HL-60 (cell line): ENCODE data around the gene LRRK1.

Experiments used
- DNase-seq, 2 experiments: peaks; one replicate each; pipeline ENCODE4 v3.0.0-alpha.2; 2010 to 2020; ENCODE audit warnings: low read depth in 1 of 2, low spot score in 1 of 2
- H3K27ac ChIP-seq: fragments of 250-450 bp; sonication (Bioruptor Pico); replicated peaks from 2 replicates; pipeline ENCODE4 v1.5.1; 2020; ENCODE audit warnings: mild to moderate bottlenecking, moderate library complexity
- H3K27me3 ChIP-seq: fragments of 250-450 bp; sonication (Bioruptor Pico); 2 replicates; pipeline ENCODE4 v1.5.1; 2021; ENCODE audit warnings: mild to moderate bottlenecking, moderate library complexity; ENCODE audit not compliant: insufficient read depth, poor library complexity, severe bottlenecking
- H3K4me3 ChIP-seq: replicated peaks from 2 replicates; pipeline ENCODE4 v1.5.1; 2011; ENCODE audit warnings: mild to moderate bottlenecking, control low read depth, low read length; ENCODE audit not compliant: insufficient read depth
- GABPA ChIP-seq: IDR thresholded peaks from 2 replicates; pipeline ENCODE4 v1.6.1; 2012; ENCODE audit warnings: low read depth
- POLR2AphosphoS5 ChIP-seq: IDR thresholded peaks from 2 replicates; pipeline ENCODE4 v1.6.1; 2012; ENCODE audit warnings: low read depth
- SPI1 ChIP-seq: IDR thresholded peaks from 2 replicates; pipeline ENCODE4 v1.6.1; 2012; ENCODE audit warnings: low read depth, mild to moderate bottlenecking, borderline replicate concordance
- TF ChIP-seq, protein P1 (sequence below): IDR thresholded peaks from one replicate; pipeline ENCODE4 v1.5.1; 2011; ENCODE audit warnings: low read length, control low read depth, inconsistent platforms; ENCODE audit not compliant: insufficient read depth
- TF ChIP-seq, protein P2 (sequence below): IDR thresholded peaks from 2 replicates; pipeline ENCODE4 v1.6.1; 2012; ENCODE audit warnings: low read depth; ENCODE audit not compliant: insufficient replicate concordance

The LRRK1 gene

DNA sequence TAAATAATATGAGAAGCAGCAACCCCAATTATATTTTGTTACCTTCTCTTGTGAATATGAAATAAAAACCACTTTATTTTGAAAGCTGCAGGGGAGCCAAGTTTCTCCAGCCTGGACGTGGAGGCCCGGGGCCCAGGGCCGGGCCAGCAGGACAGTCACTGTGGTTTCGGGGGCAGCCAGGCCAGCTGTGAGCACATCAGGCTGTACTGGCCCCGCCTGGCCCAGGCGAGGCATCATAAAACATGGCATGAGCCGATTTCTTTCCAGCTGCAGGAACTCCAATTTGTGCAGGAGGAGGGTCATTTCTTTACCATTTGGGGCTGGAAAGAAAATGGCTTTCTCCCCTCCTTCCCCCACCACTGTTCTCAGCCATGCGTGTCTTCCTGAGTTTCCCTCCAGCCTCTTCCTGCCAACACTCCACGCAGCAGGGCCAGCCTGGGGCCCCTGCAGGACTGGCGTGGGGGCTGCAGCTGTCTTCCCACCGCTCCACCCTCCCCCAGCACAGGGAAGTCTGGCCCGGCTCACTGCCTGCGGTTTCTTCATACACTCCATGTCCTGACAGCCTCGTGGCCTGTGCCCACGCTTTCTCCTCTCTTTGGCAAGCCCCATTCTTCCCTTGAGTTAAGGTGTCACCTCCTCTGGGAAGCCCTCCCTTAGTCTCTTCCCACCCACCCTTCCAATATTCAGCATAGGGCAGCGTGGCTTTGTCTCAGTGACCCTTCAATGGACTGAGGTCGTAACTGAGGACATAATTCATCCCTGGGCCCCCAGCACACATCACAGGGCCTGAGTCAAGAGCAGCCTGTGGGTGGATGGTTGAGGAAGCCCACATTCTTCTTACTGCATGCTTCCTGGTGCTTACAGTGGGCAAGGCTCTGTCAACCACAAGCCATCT, 196.9 kb downstream of the LRRK1 start:
- Histone ChIP-seq H3K27ac (peak overlapping the region; percentile 59), H3K4me3 (no peak overlapping the region)
- peak in 1 of 2 experiments; percentile 63 for DNase-seq

GRCh38 chr15:101116681-101116976, 197.5 kb downstream of the LRRK1 start:
- Histone ChIP-seq H3K27me3 (no peaks in the 10 kb centered on the region), H3K4me3 (no peak overlapping the region), H3K27ac (peak overlapping the region; percentile 59; the same call in 1 of the 2 replicates)
- no peak for DNase-seq
- TF ChIP-seq POLR2AphosphoS5 (no peak), SPI1 (no peak), GABPA (no peak)
- TF ChIP-seq, protein P1, sequence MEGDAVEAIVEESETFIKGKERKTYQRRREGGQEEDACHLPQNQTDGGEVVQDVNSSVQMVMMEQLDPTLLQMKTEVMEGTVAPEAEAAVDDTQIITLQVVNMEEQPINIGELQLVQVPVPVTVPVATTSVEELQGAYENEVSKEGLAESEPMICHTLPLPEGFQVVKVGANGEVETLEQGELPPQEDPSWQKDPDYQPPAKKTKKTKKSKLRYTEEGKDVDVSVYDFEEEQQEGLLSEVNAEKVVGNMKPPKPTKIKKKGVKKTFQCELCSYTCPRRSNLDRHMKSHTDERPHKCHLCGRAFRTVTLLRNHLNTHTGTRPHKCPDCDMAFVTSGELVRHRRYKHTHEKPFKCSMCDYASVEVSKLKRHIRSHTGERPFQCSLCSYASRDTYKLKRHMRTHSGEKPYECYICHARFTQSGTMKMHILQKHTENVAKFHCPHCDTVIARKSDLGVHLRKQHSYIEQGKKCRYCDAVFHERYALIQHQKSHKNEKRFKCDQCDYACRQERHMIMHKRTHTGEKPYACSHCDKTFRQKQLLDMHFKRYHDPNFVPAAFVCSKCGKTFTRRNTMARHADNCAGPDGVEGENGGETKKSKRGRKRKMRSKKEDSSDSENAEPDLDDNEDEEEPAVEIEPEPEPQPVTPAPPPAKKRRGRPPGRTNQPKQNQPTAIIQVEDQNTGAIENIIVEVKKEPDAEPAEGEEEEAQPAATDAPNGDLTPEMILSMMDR, result no peak

More for the DNA sequence above, 196.9 kb downstream of the LRRK1 start:
- no peaks in the 10 kb centered on the region for H3K27me3 ChIP-seq
- TF ChIP-seq POLR2AphosphoS5 (peak; percentile 58; the same call in 1 of the 2 replicates), GABPA (no peak), SPI1 (peak; percentile 23; the same call in 1 of the 2 replicates)

DNA sequence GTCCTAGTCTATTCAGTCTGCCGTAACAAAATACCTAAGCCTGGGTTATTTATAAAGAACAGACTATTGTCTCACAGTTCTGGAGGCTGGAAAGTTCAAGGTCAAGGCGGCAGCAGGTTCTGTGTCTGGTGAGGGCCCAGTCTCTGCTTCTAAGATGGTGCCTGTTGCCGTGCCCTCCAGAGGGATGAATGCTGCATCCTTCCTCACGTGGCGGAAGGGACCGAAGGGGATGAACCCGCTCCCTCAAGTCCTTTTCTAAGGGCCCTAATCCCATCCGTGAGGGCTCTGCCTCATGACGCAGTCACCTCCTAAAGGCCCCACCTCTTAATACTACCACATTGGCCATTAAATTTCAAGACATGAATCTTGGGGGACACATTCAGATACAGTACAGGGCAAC, 199.0 kb downstream of the LRRK1 start:
- no peak for DNase-seq
- no peak overlapping the region for H3K27ac ChIP-seq
- H3K4me3 ChIP-seq, result no peak overlapping the region
- no peak for TF ChIP-seq GABPA
- TF ChIP-seq, protein P1, result no peak
- TF ChIP-seq, protein P2, sequence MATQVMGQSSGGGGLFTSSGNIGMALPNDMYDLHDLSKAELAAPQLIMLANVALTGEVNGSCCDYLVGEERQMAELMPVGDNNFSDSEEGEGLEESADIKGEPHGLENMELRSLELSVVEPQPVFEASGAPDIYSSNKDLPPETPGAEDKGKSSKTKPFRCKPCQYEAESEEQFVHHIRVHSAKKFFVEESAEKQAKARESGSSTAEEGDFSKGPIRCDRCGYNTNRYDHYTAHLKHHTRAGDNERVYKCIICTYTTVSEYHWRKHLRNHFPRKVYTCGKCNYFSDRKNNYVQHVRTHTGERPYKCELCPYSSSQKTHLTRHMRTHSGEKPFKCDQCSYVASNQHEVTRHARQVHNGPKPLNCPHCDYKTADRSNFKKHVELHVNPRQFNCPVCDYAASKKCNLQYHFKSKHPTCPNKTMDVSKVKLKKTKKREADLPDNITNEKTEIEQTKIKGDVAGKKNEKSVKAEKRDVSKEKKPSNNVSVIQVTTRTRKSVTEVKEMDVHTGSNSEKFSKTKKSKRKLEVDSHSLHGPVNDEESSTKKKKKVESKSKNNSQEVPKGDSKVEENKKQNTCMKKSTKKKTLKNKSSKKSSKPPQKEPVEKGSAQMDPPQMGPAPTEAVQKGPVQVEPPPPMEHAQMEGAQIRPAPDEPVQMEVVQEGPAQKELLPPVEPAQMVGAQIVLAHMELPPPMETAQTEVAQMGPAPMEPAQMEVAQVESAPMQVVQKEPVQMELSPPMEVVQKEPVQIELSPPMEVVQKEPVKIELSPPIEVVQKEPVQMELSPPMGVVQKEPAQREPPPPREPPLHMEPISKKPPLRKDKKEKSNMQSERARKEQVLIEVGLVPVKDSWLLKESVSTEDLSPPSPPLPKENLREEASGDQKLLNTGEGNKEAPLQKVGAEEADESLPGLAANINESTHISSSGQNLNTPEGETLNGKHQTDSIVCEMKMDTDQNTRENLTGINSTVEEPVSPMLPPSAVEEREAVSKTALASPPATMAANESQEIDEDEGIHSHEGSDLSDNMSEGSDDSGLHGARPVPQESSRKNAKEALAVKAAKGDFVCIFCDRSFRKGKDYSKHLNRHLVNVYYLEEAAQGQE, result no peak
- TF ChIP-seq SPI1, result no peak
- no peak for TF ChIP-seq POLR2AphosphoS5
- no peaks in the 10 kb centered on the region for H3K27me3 ChIP-seq

DNA sequence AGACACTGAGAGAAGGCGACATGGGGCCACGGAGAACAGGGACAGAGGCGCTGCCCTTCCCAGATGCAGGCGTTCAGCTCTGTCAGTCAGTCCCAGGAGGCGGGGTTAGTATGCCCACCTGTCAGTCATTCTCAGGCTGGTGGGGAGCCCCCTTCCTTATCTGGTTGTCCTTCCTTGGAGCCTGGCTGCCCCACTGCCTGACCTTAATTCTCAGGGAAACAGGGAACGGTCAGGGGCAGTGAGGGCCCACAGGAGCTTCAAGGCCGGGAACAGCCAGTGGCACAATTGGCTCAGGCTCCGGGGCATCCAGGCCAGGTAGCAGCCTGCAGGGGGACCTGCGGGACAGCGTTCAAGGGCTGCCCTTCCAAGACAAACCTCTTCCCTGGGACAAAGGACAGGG, 199.5 kb downstream of the LRRK1 start:
- Histone ChIP-seq H3K27me3 (no peaks in the 10 kb centered on the region), H3K27ac (no peak overlapping the region), H3K4me3 (no peak overlapping the region)
- no peak for DNase-seq
- TF ChIP-seq, protein P1, result no peak
- TF ChIP-seq POLR2AphosphoS5 (no peak), GABPA (no peak), SPI1 (no peak)
- TF ChIP-seq, protein P2, result no peak
